Smooth muscle cell (in vitro differentiated cells): ENCODE measurements around the gene RGS4. TPM values are rescaled to one million over a fixed set of nuclear protein-coding genes. Genes with fewer than 3 reads are reported as not detected.

Experiments used
- DNase-seq: peaks from one replicate; lab custom pipeline; 2025; ENCODE audit not compliant: unreplicated experiment; lab: John Stamatoyannopoulos, UW
- H2AFZ ChIP-seq: fragments of 200-600 bp; sonication (generic); 2 replicates; pipeline ENCODE4 v1.6.0; 2016; ENCODE audit warnings: antibody characterized with exemption, low read depth, mild to moderate bottlenecking
- H3F3A ChIP-seq: fragments of 200-600 bp; sonication (generic); 2 replicates; pipeline ENCODE4 v1.6.0; 2017; ENCODE audit warnings: antibody characterized with exemption, low read depth
- H3K27ac ChIP-seq: fragments of 200-600 bp; sonication (generic); 2 replicates; pipeline ENCODE4 v1.5.1; 2016; ENCODE audit warnings: low read depth, mild to moderate bottlenecking
- H3K27me3 ChIP-seq: fragments of 200-600 bp; sonication (generic); 2 replicates; pipeline ENCODE4 v1.6.1; 2016; ENCODE audit warnings: low read depth, mild to moderate bottlenecking
- H3K36me3 ChIP-seq: fragments of 200-600 bp; sonication (generic); 2 replicates; pipeline ENCODE4 v1.5.1; 2016; ENCODE audit warnings: low read depth
- H3K4me1 ChIP-seq: fragments of 200-600 bp; sonication (generic); 2 replicates; pipeline ENCODE4 v1.5.1; 2016; ENCODE audit warnings: low read depth
- H3K4me2 ChIP-seq: fragments of 200-600 bp; sonication (generic); 2 replicates; pipeline ENCODE4 v1.6.0; 2016; ENCODE audit warnings: mild to moderate bottlenecking
- H3K4me3 ChIP-seq: fragments of 200-600 bp; sonication (generic); 2 replicates; pipeline ENCODE4 v1.5.1; 2016; ENCODE audit warnings: mild to moderate bottlenecking
- H3K79me2 ChIP-seq: fragments of 200-600 bp; sonication (generic); 2 replicates; pipeline ENCODE4 v1.6.0; 2016; ENCODE audit warnings: low read depth, mild to moderate bottlenecking
- H3K9ac ChIP-seq: fragments of 200-600 bp; sonication (generic); 2 replicates; pipeline ENCODE4 v1.6.0; 2016; ENCODE audit warnings: low read depth
- H3K9me3 ChIP-seq: fragments of 200-600 bp; sonication (generic); replicated peaks from 2 replicates; pipeline ENCODE4 v1.5.1; 2016; ENCODE audit warnings: low read depth
- H4K20me1 ChIP-seq: fragments of 200-600 bp; sonication (generic); 2 replicates; pipeline ENCODE4 v1.6.0; 2016; ENCODE audit warnings: low read depth
- WGBS: methylation state at CpG from one replicate; pipeline ENCODE4 v1.1.7; 2016; ENCODE audit warnings: low lambda C conversion rate; 5-methylcytosine and 5-hydroxymethylcytosine counted together
- polyA plus RNA-seq: library from polyadenylated mRNA; unstranded; fragments of >200 nt; fragmentation: Nextera tagmentation; extraction: Ambion mirVana; gene quantifications from 2 replicates; pipeline ENCODE4 v1.2.1, GENCODE V29; 2016
- total RNA-seq: library from RNA; depleted of rRNA; stranded (reverse); fragments of >200 nt; gene quantifications from 2 replicates; pipeline ENCODE4 v1.2.3, GENCODE V29; 2014
- TF ChIP-seq, protein P1 (sequence below): fragments of 200-600 bp; sonication (generic); IDR thresholded peaks from 2 replicates; pipeline ENCODE4 v1.5.1; 2017; ENCODE audit warnings: borderline replicate concordance, mild to moderate bottlenecking, antibody characterized with exemption; ENCODE audit not compliant: insufficient read depth, poor library complexity, severe bottlenecking

RGS4 gene
- total and polyA plus RNA-seq, 2 experiments from 2014 or later = 6.2 to 50.6 TPM

- Histone ChIP-seq H3K27me3 (no peaks in the 10 kb centered on the region), H3K4me3 (no peak overlapping the region), H3K9ac (no peak overlapping the region), H3K27ac (no peak overlapping the region), H3K4me1 (no peaks in the 10 kb centered on the region), H4K20me1 (no peaks in the 10 kb centered on the region), H3F3A (no peaks in the 10 kb centered on the region), H3K79me2 (no peaks in the 10 kb centered on the region), H3K4me2 (no peak overlapping the region), H2AFZ (no peak overlapping the region), H3K36me3 (no peaks in the 10 kb centered on the region), H3K9me3 (no peaks in the 10 kb centered on the region)
- 78% methylated on average over 6 of the region's 6 CpGs for WGBS
- TF ChIP-seq, protein P1, sequence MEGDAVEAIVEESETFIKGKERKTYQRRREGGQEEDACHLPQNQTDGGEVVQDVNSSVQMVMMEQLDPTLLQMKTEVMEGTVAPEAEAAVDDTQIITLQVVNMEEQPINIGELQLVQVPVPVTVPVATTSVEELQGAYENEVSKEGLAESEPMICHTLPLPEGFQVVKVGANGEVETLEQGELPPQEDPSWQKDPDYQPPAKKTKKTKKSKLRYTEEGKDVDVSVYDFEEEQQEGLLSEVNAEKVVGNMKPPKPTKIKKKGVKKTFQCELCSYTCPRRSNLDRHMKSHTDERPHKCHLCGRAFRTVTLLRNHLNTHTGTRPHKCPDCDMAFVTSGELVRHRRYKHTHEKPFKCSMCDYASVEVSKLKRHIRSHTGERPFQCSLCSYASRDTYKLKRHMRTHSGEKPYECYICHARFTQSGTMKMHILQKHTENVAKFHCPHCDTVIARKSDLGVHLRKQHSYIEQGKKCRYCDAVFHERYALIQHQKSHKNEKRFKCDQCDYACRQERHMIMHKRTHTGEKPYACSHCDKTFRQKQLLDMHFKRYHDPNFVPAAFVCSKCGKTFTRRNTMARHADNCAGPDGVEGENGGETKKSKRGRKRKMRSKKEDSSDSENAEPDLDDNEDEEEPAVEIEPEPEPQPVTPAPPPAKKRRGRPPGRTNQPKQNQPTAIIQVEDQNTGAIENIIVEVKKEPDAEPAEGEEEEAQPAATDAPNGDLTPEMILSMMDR = no peak
- DNase-seq = no peak
Measured at GRCh38 chr1:163047951-163048659, 21.1 kb upstream of the RGS4 start.

- Histone ChIP-seq H3K9ac (no peak overlapping the region), H3K9me3 (no peaks in the 10 kb centered on the region), H3K27me3 (no peaks in the 10 kb centered on the region), H3K36me3 (no peaks in the 10 kb centered on the region), H3K4me3 (no peak overlapping the region), H3K4me2 (no peak overlapping the region), H3K4me1 (no peaks in the 10 kb centered on the region), H3F3A (no peaks in the 10 kb centered on the region), H3K79me2 (no peaks in the 10 kb centered on the region), H2AFZ (no peak overlapping the region), H3K27ac (no peak overlapping the region), H4K20me1 (no peaks in the 10 kb centered on the region)
- TF ChIP-seq, protein P1 = no peak
- DNase-seq = no peak
- 90% methylated on average over 5 of the region's 5 CpGs for WGBS
Measured at GRCh38 chr1:163048869-163049268, 20.3 kb upstream of the RGS4 start.

GRCh38 chr1:163049296-163049695 is 19.9 kb upstream of the RGS4 start:
- H3K27me3 ChIP-seq = no peaks in the 10 kb centered on the region
- no peak overlapping the region for H3K4me2 ChIP-seq
- no peak overlapping the region for H2AFZ ChIP-seq
- H3K27ac ChIP-seq = no peak overlapping the region
- no peak for DNase-seq
- H3K9me3 ChIP-seq = no peaks in the 10 kb centered on the region
- no peaks in the 10 kb centered on the region for H4K20me1 ChIP-seq
- H3K9ac ChIP-seq = no peak overlapping the region
- H3F3A ChIP-seq = no peaks in the 10 kb centered on the region
- H3K79me2 ChIP-seq = no peaks in the 10 kb centered on the region
- 73% methylated on average over 6 of the region's 6 CpGs for WGBS
- TF ChIP-seq, protein P1 = no peak
- H3K36me3 ChIP-seq = no peaks in the 10 kb centered on the region
- H3K4me1 ChIP-seq = no peaks in the 10 kb centered on the region
- H3K4me3 ChIP-seq = no peak overlapping the region

- Histone ChIP-seq H3K9me3 (no peaks in the 10 kb centered on the region), H3K36me3 (no peaks in the 10 kb centered on the region), H3K27me3 (no peaks in the 10 kb centered on the region), H3K9ac (no peak overlapping the region), H2AFZ (no peak overlapping the region), H3K4me2 (no peak overlapping the region), H3K4me1 (no peaks in the 10 kb centered on the region), H3F3A (no peaks in the 10 kb centered on the region), H4K20me1 (no peaks in the 10 kb centered on the region), H3K79me2 (no peaks in the 10 kb centered on the region), H3K27ac (no peak overlapping the region), H3K4me3 (no peak overlapping the region)
- TF ChIP-seq, protein P1 = no peak
- DNase-seq = no peak
Measured at GRCh38 chr1:163050496-163050895, 18.7 kb upstream of the RGS4 start.
